ENCODE data around the gene CHST9.

- TF ChIP-seq CTCF (IDR thresholded peaks at IDR 0.05) (no peak), POLR2AphosphoS5 (IDR thresholded peaks at IDR 0.05) (no peak)
These were observed 265.5 kb downstream of the CHST9 start for GRCh38 chr18:26919627-26920026.

Measured in transverse colon (tissue), 4 donors.